Kidney epithelial cell (primary cell): Measurements from ENCODE around the gene ZFHX3. TPM values are rescaled to one million over a fixed set of nuclear protein-coding genes. Genes with fewer than 3 reads are reported as not detected.

Source experiments
- DNase-seq: peaks from one replicate; pipeline ENCODE4 v3.0.0-alpha.2; 2010; ENCODE audit warnings: low read depth
- H3K27me3 ChIP-seq: 2 replicates; pipeline ENCODE4 v1.6.0; 2011; ENCODE audit warnings: low read length; ENCODE audit not compliant: control insufficient read depth, insufficient read depth
- H3K36me3 ChIP-seq: 2 replicates; pipeline ENCODE4 v1.5.1; 2011; ENCODE audit warnings: low read length; ENCODE audit not compliant: control insufficient read depth, insufficient read depth
- H3K4me3 ChIP-seq: 2 replicates; pipeline ENCODE4 v1.5.1; 2011; ENCODE audit warnings: low read depth, mild to moderate bottlenecking, control low read depth, low read length
- total RNA-seq: library from RNA; depleted of rRNA; stranded (reverse); fragments of >200 nt; gene quantifications from 2 replicates; pipeline ENCODE4 v1.2.3, GENCODE V29; 2015
- TF ChIP-seq, protein P1 (sequence below): IDR thresholded peaks from 2 replicates; pipeline ENCODE4 v1.5.1; 2011; ENCODE audit warnings: mild to moderate bottlenecking, moderate library complexity, low read length, control low read depth, inconsistent platforms; ENCODE audit not compliant: insufficient read depth, poor library complexity, severe bottlenecking

The ZFHX3 gene
- total RNA-seq, 1 donor from 2014 or later = 19.9 TPM

DNA sequence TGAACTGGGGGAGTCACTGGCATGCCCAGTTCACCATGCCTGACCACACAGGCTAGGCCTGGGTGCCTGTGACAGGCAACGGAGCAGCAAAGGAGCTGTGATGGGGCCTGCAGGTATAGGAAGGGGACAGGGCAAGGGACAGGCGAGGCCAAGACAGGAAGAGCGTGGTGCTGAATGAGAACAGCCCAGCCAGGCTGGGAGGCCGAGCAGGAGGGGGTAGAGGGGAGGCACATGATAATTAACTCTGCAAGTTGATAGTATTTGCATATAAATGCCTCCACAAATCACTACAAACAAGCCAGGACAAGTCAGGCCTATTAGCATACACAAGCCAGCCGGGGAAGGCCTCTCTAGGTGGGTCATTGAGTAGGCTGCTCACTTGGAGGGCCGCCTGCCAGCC is 7.8 kb downstream of the ZFHX3 start:
- H3K4me3 ChIP-seq = no peak overlapping the region
- TF ChIP-seq, protein P1, sequence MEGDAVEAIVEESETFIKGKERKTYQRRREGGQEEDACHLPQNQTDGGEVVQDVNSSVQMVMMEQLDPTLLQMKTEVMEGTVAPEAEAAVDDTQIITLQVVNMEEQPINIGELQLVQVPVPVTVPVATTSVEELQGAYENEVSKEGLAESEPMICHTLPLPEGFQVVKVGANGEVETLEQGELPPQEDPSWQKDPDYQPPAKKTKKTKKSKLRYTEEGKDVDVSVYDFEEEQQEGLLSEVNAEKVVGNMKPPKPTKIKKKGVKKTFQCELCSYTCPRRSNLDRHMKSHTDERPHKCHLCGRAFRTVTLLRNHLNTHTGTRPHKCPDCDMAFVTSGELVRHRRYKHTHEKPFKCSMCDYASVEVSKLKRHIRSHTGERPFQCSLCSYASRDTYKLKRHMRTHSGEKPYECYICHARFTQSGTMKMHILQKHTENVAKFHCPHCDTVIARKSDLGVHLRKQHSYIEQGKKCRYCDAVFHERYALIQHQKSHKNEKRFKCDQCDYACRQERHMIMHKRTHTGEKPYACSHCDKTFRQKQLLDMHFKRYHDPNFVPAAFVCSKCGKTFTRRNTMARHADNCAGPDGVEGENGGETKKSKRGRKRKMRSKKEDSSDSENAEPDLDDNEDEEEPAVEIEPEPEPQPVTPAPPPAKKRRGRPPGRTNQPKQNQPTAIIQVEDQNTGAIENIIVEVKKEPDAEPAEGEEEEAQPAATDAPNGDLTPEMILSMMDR = no peak
- DNase-seq = no peak
- H3K27me3 ChIP-seq = no peaks in the 10 kb centered on the region
- no peaks in the 10 kb centered on the region for H3K36me3 ChIP-seq

DNA sequence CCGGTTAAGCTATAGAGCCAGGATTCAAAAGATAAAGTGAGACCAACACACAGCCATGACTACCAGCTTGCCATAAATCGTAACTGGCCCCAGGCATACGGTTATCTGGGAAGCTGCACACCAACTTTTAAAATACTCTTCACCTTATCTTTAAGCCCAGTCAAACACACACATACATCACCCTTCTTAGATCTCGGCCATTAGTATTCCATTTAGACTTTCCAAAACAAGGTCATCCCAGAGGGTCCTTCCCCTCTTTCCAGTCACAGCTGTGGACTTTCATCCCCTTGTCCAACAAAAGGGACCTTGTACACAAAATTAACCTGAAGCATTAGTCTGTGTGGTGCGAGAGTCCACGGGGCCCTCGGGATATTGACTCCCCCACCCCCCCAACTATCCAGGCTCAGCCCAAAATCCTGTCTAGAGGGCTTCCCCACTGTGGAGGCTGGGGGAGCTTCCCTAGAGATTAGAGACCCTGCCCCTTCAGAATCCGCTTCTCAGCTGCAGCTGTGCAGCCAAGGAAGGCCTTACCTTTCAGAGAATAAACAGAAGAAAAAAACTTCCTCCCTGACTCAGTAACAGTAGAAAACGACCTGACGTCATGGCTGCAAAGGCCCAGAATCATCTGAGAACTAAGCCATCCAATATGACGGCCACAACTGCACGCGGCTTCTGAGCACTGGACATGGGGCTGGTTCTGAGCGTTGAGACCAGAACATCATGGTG is 9.9 kb downstream of the ZFHX3 start:
- TF ChIP-seq, protein P1 = no peak

DNA sequence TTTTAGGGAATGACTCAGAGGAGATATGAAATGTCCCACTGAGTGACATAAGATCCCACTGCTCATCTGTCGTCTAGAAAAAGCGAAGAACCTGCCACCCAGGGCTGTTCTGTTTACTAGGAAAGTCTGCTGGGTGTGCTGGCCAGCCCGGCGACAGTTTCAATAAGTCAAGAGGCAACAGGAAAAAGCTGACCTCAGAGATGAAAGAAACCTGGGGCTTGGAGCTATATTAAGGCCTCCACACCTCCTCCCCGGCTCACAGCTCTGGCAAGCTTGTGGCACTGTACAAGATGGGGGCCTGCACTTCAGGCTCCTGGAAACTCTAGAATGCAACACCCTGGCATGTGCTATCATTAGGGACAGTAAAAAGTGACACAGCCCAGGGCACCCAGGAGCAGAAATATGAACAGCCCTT is 10.6 kb downstream of the ZFHX3 start:
- Histone ChIP-seq H3K4me3 (no peak overlapping the region), H3K36me3 (no peaks in the 10 kb centered on the region), H3K27me3 (no peaks in the 10 kb centered on the region)
- TF ChIP-seq, protein P1 = no peak
- no peak for DNase-seq

More for the DNA sequence above, 9.9 kb downstream of the ZFHX3 start:
- no peak overlapping the region for H3K4me3 ChIP-seq
- H3K27me3 ChIP-seq = no peaks in the 10 kb centered on the region
- no peaks in the 10 kb centered on the region for H3K36me3 ChIP-seq
- DNase-seq = no peak

DNA sequence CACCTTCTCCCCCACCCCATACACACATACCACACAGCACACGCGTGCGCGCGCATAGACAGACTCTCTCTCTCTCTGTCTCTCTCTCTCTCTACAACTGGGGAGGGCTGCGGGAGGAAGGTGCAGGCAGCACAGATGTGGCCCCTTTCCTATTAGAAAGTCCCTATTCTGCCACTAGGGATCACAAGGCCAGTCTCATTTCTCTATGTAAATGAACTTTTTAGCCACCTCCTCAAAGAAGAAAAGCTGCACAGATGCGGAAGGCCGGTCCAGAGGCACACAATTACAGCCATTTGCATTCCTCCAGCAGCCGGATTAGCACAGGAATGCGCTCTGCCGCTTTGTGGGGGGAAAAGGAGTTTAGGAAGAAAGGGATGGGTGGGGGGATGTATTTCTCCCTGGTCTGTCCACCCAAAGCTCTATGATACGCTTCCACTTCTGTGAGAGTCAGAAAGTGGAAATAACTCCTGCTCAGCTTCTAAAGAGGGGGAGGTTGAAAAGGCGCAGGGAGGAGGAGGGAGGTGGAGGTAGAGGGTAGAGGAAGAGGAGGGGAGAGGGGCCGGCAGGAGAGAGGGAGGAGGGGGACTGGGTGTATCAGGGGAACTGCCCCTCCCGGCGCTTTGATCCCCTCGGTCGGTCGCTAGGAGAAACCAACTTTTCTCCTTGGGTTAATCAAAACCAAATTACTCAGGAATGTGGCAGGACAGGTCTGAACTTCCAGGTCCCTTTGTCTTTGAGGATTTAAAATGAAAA is 11.7 kb downstream of the ZFHX3 start:
- H3K36me3 ChIP-seq = no peaks in the 10 kb centered on the region
- no peaks in the 10 kb centered on the region for H3K27me3 ChIP-seq
- DNase-seq = no peak
- no peak overlapping the region for H3K4me3 ChIP-seq
- TF ChIP-seq, protein P1 = no peak

DNA sequence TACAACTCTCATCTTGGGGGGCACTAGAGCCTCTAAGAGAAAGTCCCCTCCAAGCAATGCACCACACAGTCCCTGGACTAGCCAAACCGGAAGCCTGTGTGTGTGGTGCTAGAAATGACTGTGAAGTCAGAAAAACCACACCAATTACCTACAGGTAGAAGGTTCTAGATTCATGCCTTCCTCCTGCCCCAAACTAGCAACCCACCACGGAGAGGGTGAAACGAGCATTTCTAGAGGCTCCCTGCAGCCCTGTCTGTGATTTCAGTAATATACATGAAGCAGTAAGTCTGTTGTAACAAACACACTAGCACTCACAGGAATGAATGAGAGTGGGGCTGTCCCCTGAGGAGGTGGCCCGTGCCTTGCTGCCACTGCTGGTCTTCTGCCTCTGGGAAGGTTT is 13.6 kb downstream of the ZFHX3 start:
- Histone ChIP-seq H3K4me3 (no peak overlapping the region), H3K27me3 (no peaks in the 10 kb centered on the region), H3K36me3 (no peaks in the 10 kb centered on the region)
- TF ChIP-seq, protein P1 = no peak
- DNase-seq = no peak
